ENCODE results near the gene IMMP2L.

Gene IMMP2L

GRCh38 chr7:111308691-111309090 is 253.6 kb downstream of the IMMP2L start:
- no peak overlapping the region for H3K27ac ChIP-seq (ENCODE audit: low read length)
- no peaks in the 10 kb centered on the region for H3K36me3 ChIP-seq (ENCODE audit: insufficient read depth, low read length)
- H3K79me2 ChIP-seq (ENCODE audit: insufficient read depth, low read length): no peaks in the 10 kb centered on the region
- ATAC-seq (ENCODE audit: insufficient read depth, low read depth): no peak
- no peaks in the 10 kb centered on the region for H3K27me3 ChIP-seq (ENCODE audit: insufficient read depth, low read length, poor library complexity)
- no peak overlapping the region for H3K9ac ChIP-seq (ENCODE audit: low read depth, low read length)
- no peak overlapping the region for H3K4me3 ChIP-seq (ENCODE audit: low read depth in 1 of 2, low read length in 2 of 2)
- no peaks in the 10 kb centered on the region for H3K9me3 ChIP-seq (ENCODE audit: insufficient read depth, low read length, severe bottlenecking)
- no peak overlapping the region for H3K4me2 ChIP-seq (ENCODE audit: insufficient read depth, low read length)
- no peak for DNase-seq
- no peaks in the 10 kb centered on the region for H4K20me1 ChIP-seq (ENCODE audit: insufficient read depth, low read length)
- H3K4me1 ChIP-seq (ENCODE audit: insufficient read depth, low read length): peaks cover 12% of the 10 kb centered on the region
- no peak for TF ChIP-seq CTCF (IDR thresholded peaks at IDR 0.05; ENCODE audit: borderline replicate concordance, extremely low read depth, low read length, poor library complexity, severe bottlenecking)
- no peak overlapping the region for H2AFZ ChIP-seq (ENCODE audit: low read depth, low read length)

- no peak for ATAC-seq (ENCODE audit: insufficient read depth, low read depth)
- H3K4me3 ChIP-seq (ENCODE audit: low read depth in 1 of 2, low read length in 2 of 2): no peak overlapping the region
- no peaks in the 10 kb centered on the region for H3K27me3 ChIP-seq (ENCODE audit: insufficient read depth, low read length, poor library complexity)
- H3K36me3 ChIP-seq (ENCODE audit: insufficient read depth, low read length): no peaks in the 10 kb centered on the region
- H3K9ac ChIP-seq (ENCODE audit: low read depth, low read length): no peak overlapping the region
- H2AFZ ChIP-seq (ENCODE audit: low read depth, low read length): no peak overlapping the region
- TF ChIP-seq EZH2 (IDR thresholded peaks at IDR 0.05; ENCODE audit: borderline replicate concordance, low read depth, low read length, severe bottlenecking) (no peak), CTCF (IDR thresholded peaks at IDR 0.05; ENCODE audit: borderline replicate concordance, extremely low read depth, low read length, poor library complexity, severe bottlenecking) (no peak)
- peaks cover 13% of the 10 kb centered on the region for H3K4me1 ChIP-seq (ENCODE audit: insufficient read depth, low read length)
- H3K79me2 ChIP-seq (ENCODE audit: insufficient read depth, low read length): no peaks in the 10 kb centered on the region
- no peak overlapping the region for H3K27ac ChIP-seq (ENCODE audit: low read length)
- DNase-seq: no peak
- H3K4me2 ChIP-seq (ENCODE audit: insufficient read depth, low read length): no peak overlapping the region
- H3K9me3 ChIP-seq (ENCODE audit: insufficient read depth, low read length, severe bottlenecking): no peaks in the 10 kb centered on the region
- H4K20me1 ChIP-seq (ENCODE audit: insufficient read depth, low read length): no peaks in the 10 kb centered on the region
Observed at GRCh38 chr7:111301891-111302290, 260.4 kb downstream of the IMMP2L start.

- ATAC-seq (ENCODE audit: insufficient read depth, low read depth) (no peak), DNase-seq (no peak)
- Histone ChIP-seq H2AFZ (ENCODE audit: low read depth, low read length) (no peak overlapping the region), H3K4me2 (ENCODE audit: insufficient read depth, low read length) (no peak overlapping the region), H3K27me3 (ENCODE audit: insufficient read depth, low read length, poor library complexity) (no peaks in the 10 kb centered on the region), H3K36me3 (ENCODE audit: insufficient read depth, low read length) (no peaks in the 10 kb centered on the region), H4K20me1 (ENCODE audit: insufficient read depth, low read length) (no peaks in the 10 kb centered on the region), H3K4me1 (ENCODE audit: insufficient read depth, low read length) (no peaks in the 10 kb centered on the region), H3K79me2 (ENCODE audit: insufficient read depth, low read length) (no peaks in the 10 kb centered on the region), H3K27ac (ENCODE audit: low read length) (no peak overlapping the region), H3K9ac (ENCODE audit: low read depth, low read length) (no peak overlapping the region), H3K4me3 (ENCODE audit: low read depth in 1 of 2, low read length in 2 of 2) (no peak overlapping the region), H3K9me3 (ENCODE audit: insufficient read depth, low read length, severe bottlenecking) (no peaks in the 10 kb centered on the region)
- TF ChIP-seq EZH2 (IDR thresholded peaks at IDR 0.05; ENCODE audit: borderline replicate concordance, low read depth, low read length, severe bottlenecking): no peak
- no peak for TF ChIP-seq CTCF (IDR thresholded peaks at IDR 0.05; ENCODE audit: borderline replicate concordance, extremely low read depth, low read length, poor library complexity, severe bottlenecking)
Observed at GRCh38 chr7:111294494-111294893, 267.8 kb downstream of the IMMP2L start.

- TF ChIP-seq CTCF (IDR thresholded peaks at IDR 0.05; ENCODE audit: borderline replicate concordance, extremely low read depth, low read length, poor library complexity, severe bottlenecking): no peak
- TF ChIP-seq EZH2 (IDR thresholded peaks at IDR 0.05; ENCODE audit: borderline replicate concordance, low read depth, low read length, severe bottlenecking): no peak
- Histone ChIP-seq H3K27me3 (ENCODE audit: insufficient read depth, low read length, poor library complexity) (no peaks in the 10 kb centered on the region), H3K9me3 (ENCODE audit: insufficient read depth, low read length, severe bottlenecking) (no peaks in the 10 kb centered on the region), H3K4me2 (ENCODE audit: insufficient read depth, low read length) (no peak overlapping the region), H3K79me2 (ENCODE audit: insufficient read depth, low read length) (no peaks in the 10 kb centered on the region), H2AFZ (ENCODE audit: low read depth, low read length) (no peak overlapping the region), H3K27ac (ENCODE audit: low read length) (no peak overlapping the region), H3K36me3 (ENCODE audit: insufficient read depth, low read length) (no peaks in the 10 kb centered on the region), H3K9ac (ENCODE audit: low read depth, low read length) (no peak overlapping the region), H3K4me3 (ENCODE audit: low read depth in 1 of 2, low read length in 2 of 2) (no peak overlapping the region), H4K20me1 (ENCODE audit: insufficient read depth, low read length) (no peaks in the 10 kb centered on the region), H3K4me1 (ENCODE audit: insufficient read depth, low read length) (no peaks in the 10 kb centered on the region)
- DNase-seq: no peak
- ATAC-seq (ENCODE audit: insufficient read depth, low read depth): no peak
Observed at GRCh38 chr7:111292026-111292470, 270.2 kb downstream of the IMMP2L start.
